Epidermal melanocyte (primary cell): Measurements from ENCODE around the gene KRTAP4-11.
"Not testable (repeated sequence)": the region's sequence is repeated elsewhere in the genome, so short reads cannot be mapped to it uniquely, and the experiment has no call there.

Experiments used
- DNase-seq: peaks from one replicate; pipeline ENCODE4 v3.0.0; 2011; ENCODE audit warnings: low spot score; ENCODE audit not compliant: insufficient read length

KRTAP4-11 gene

GRCh38 chr17:41123991-41124371 lies 5.8 kb upstream of the KRTAP4-11 start, which contains the start of gene KRTAP4-12:
TSS of gene KRTAP4-12 (minus strand) at chr17:41124182. CDS start at chr17:41124122, 60 bp downstream.
- DNase-seq: not testable (repeated sequence)

GRCh38 chr17:41123292-41123990 lies 5.3 kb upstream of the KRTAP4-11 start:
- not testable (repeated sequence) for DNase-seq

GRCh38 chr17:41121742-41122141 lies 3.6 kb upstream of the KRTAP4-11 start:
- no peak for DNase-seq

GRCh38 chr17:41119696-41120690 lies 1.8 kb upstream of the KRTAP4-11 start:
- DNase-seq: not testable (repeated sequence)

- no peak for DNase-seq
Measured at GRCh38 chr17:41118721-41119120, 548 bp upstream of the KRTAP4-11 start.

- no peak for DNase-seq
Measured at GRCh38 chr17:41116297-41116696, 1.9 kb downstream of the KRTAP4-11 start.

GRCh38 chr17:41111151-41111885 lies 6.9 kb downstream of the KRTAP4-11 start:
- DNase-seq: no peak

GRCh38 chr17:41108728-41109386 lies 9.3 kb downstream of the KRTAP4-11 start:
- not testable (repeated sequence) for DNase-seq

GRCh38 chr17:41107941-41108450 lies 10.2 kb downstream of the KRTAP4-11 start:
- DNase-seq: no peak

GRCh38 chr17:41105347-41105746 lies 12.8 kb downstream of the KRTAP4-11 start, which contains the start of gene KRTAP4-9:
TSS of gene KRTAP4-9 (plus strand) at chr17:41105389. CDS start at chr17:41105389, 0 bp downstream.
- not testable (repeated sequence) for DNase-seq

GRCh38 chr17:41104386-41105038 lies 13.7 kb downstream of the KRTAP4-11 start:
- DNase-seq: not testable (repeated sequence)

GRCh38 chr17:41103896-41104295 lies 14.3 kb downstream of the KRTAP4-11 start:
- DNase-seq: no peak

GRCh38 chr17:41101586-41102259 lies 16.4 kb downstream of the KRTAP4-11 start, which contains the start of gene KRTAP4-16:
TSS of gene KRTAP4-16 (minus strand) at chr17:41102209. CDS start at chr17:41102209, 0 bp downstream.
- DNase-seq: no peak

GRCh38 chr17:41099682-41100480 lies 18.3 kb downstream of the KRTAP4-11 start:
- DNase-seq: not testable (repeated sequence)

GRCh38 chr17:41098481-41098880 lies 19.7 kb downstream of the KRTAP4-11 start:
- DNase-seq: no peak

GRCh38 chr17:41098042-41098441 lies 20.1 kb downstream of the KRTAP4-11 start, which contains the start of gene KRTAP4-8:
TSS of gene KRTAP4-8 (minus strand) at chr17:41098142. CDS start at chr17:41098084, 58 bp downstream.
- no peak for DNase-seq

- no peak for DNase-seq
Measured at GRCh38 chr17:41096055-41096454, 22.1 kb downstream of the KRTAP4-11 start.

GRCh38 chr17:41088760-41089352 lies 29.3 kb downstream of the KRTAP4-11 start:
- DNase-seq: not testable (repeated sequence)
